ENCODE measurements around the gene PLAU.

The PLAU gene

DNA sequence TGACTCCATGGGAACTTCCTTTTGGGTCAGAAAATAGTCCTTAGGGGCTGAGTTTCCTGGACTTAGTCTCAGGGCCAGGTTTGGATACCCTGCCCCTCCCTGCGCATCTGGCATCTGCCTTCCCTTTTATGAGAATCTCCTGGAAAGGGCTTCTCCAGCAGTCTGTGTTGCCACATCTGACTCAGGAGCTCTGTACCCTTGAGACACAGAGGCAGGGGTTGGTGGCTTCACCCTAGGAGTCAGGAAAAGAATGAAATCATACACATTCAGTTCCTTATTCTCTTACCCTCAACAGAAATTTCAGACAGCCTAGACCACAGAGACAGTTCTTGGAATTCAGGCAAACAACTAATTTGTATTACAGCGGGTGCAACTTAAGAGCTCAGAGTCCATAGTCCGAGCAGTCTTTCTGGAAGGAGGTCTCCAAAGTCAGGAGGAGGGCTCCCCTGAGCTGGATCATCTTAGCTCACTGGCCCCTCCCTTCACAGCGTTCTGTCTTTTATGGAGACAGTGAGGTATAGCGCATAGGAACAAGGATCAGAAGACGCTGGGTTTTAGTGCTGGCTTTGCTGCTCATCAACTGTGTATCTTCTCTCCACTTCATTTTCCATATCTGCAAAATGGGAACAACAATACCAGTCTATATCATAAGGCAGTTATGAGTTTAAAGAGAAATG lies 3.0 kb upstream of the PLAU start:
- peak; percentile 86 for DNase-seq (ENCODE audit: low read depth, low spot score)
- no peak overlapping the region for H3K4me3 ChIP-seq (ENCODE audit: low read depth, low read length)
- in situ Hi-C loops (cut with HindIII; ENCODE audit: low sequenced_read_pairs): no loop called here
- TF ChIP-seq, protein P1, sequence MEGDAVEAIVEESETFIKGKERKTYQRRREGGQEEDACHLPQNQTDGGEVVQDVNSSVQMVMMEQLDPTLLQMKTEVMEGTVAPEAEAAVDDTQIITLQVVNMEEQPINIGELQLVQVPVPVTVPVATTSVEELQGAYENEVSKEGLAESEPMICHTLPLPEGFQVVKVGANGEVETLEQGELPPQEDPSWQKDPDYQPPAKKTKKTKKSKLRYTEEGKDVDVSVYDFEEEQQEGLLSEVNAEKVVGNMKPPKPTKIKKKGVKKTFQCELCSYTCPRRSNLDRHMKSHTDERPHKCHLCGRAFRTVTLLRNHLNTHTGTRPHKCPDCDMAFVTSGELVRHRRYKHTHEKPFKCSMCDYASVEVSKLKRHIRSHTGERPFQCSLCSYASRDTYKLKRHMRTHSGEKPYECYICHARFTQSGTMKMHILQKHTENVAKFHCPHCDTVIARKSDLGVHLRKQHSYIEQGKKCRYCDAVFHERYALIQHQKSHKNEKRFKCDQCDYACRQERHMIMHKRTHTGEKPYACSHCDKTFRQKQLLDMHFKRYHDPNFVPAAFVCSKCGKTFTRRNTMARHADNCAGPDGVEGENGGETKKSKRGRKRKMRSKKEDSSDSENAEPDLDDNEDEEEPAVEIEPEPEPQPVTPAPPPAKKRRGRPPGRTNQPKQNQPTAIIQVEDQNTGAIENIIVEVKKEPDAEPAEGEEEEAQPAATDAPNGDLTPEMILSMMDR (IDR thresholded peaks at IDR 0.05; ENCODE audit: low read depth, low read length): no peak

DNA sequence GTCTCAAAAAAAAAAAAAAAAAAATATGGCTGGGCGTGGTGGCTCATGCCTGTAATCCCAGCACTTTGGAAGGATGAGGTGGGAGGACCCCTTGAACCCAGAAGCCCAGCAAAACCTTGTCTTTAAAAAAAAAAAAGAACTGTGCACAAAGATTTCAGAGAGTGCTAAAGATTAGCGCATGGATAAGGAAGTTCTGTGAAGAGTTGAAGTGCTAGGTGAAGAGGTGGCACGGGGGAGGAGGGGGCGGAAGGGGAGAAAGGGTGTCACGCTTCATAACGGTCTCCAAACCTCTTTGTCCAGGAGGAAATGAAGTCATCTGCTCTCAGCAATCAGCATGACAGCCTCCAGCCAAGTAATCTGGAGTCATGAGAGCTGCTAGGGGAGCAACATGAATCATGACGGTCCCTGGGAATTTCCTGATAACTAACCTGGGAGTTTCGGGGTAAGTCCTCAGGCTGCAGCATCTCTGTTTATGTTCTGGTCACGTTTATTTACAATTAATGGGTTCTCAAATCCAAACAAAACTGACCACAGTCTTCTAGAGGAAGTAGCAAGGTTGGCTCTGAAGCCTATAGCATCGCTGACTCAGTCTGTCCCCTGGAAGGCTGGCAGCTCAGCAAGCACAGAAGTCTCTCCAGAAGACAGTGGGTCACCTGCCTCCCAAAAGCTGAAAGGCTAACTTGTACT lies 1.9 kb upstream of the PLAU start:
- DNase-seq (ENCODE audit: low read depth, low spot score): peak; percentile 94
- in situ Hi-C loops (cut with HindIII; ENCODE audit: low sequenced_read_pairs): no loop called here
- no peak overlapping the region for H3K4me3 ChIP-seq (ENCODE audit: low read depth, low read length)
- TF ChIP-seq, protein P1 (IDR thresholded peaks at IDR 0.05; ENCODE audit: low read depth, low read length): no peak

DNA sequence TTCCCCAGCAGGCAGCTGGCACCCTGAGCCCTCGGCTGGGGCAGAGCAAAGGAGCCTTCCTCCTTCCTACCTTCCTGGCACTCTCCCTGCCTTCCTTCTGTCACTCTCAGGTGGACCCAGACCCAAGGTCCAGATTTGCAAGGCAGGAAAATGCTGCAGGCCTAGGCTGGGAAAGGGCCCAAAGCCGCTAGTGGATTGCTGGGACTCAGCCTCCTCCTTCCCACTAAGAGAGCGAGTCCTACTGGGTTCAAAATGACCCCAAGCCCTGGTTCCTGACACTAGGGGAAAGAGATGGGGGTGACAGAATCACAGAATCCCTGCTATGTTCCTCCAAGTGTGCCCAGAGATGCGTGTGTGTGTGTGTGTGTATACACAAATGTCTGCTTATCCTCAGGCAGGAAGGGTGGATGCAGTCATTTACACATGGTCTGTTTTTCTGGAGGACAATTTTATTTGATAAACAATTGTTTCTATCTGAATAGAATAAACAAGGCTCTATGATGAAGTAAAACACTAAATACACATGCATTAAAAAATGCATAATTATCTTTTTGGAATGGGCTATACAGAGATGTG lies 1.3 kb upstream of the PLAU start:
- H3K4me3 ChIP-seq (ENCODE audit: low read depth, low read length): no peak overlapping the region
- in situ Hi-C loops (cut with HindIII; ENCODE audit: low sequenced_read_pairs): no loop called here
- DNase-seq (ENCODE audit: low read depth, low spot score): peak; percentile 43
- TF ChIP-seq, protein P1 (IDR thresholded peaks at IDR 0.05; ENCODE audit: low read depth, low read length): no peak

DNA sequence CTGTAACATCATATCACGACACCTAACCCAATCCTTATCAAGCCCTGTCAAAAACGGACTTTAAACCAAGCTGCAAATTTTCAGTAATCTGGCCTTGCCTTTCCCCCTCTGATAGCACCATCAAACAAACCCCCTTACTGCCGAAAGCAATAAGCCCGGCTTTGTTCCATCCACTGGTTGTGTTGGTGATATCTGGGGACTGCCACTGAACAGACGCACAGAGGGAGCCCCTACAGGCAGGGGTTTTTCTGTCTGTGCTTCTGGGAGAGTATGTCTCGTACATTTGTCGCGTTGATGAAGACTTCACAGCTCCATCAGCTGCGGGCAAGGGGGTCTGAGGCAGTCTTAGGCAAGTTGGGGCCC lies 550 bp upstream of the PLAU start:
- TF ChIP-seq, protein P1 (IDR thresholded peaks at IDR 0.05; ENCODE audit: low read depth, low read length): peak; percentile 15
- peak; percentile 39 for DNase-seq (ENCODE audit: low read depth, low spot score)
- H3K4me3 ChIP-seq (ENCODE audit: low read depth, low read length): peak overlapping the region; percentile 79
- in situ Hi-C loops (cut with HindIII; ENCODE audit: low sequenced_read_pairs): no loop called here

DNA sequence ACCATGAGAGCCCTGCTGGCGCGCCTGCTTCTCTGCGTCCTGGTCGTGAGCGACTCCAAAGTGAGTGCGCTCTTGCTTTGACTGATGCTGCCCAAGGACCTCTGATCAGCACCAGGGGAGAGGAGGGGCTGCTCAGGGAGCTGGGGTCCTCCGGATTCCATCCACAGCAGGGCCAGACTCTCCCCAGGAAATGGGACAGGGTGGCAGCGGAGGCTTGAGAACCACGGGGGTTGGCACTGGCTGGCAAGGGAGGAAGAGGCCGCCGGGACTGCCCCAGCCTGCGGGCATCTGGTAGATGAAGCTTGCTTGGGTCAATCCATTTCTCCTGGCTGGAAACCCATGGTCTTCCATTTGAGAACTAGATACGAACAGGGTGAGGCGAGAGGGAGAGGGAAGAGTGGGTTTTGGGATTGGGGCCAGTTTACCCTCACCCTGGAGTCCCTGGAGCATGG lies 647 bp downstream of the PLAU start:
- no peak for DNase-seq (ENCODE audit: low read depth, low spot score)
- H3K4me3 ChIP-seq (ENCODE audit: low read depth, low read length): peak overlapping the region; percentile 79
- TF ChIP-seq, protein P1 (IDR thresholded peaks at IDR 0.05; ENCODE audit: low read depth, low read length): no peak
- in situ Hi-C loops (cut with HindIII; ENCODE audit: low sequenced_read_pairs): no loop called here

DNA sequence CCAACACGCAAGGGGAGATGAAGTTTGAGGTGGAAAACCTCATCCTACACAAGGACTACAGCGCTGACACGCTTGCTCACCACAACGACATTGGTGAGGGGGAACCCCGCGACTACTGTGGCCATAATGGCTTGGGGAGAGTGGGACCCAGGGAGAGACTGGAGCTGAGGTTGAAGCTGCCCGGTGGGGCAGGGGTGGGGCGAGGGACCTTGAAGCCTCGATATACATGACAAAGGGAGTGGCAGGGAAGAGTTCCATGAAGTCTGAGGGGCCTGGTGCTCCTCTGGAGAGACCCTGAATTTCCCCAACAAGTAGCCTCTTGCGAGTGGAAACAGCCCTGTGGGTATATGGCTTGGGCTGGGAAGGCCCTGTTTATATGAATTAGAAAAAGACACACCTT lies 3.1 kb downstream of the PLAU start:
- peak overlapping the region; percentile 79 for H3K4me3 ChIP-seq (ENCODE audit: low read depth, low read length)
- TF ChIP-seq, protein P1 (IDR thresholded peaks at IDR 0.05; ENCODE audit: low read depth, low read length): no peak
- in situ Hi-C loops (cut with HindIII; ENCODE audit: low sequenced_read_pairs): no loop called here
- DNase-seq (ENCODE audit: low read depth, low spot score): no peak

All from astrocyte of the spinal cord (primary cell).